OCI-M2 (cell line): ENCODE data around the gene ELL2.
"Not testable (repeated sequence)": the region's sequence is repeated elsewhere in the genome, so short reads cannot be mapped to it uniquely, and the experiment has no call there.

Source experiments
- DNase-seq: peaks from one replicate; lab custom pipeline; 2025; ENCODE audit not compliant: unreplicated experiment; lab: John Stamatoyannopoulos, UW

Gene ELL2

DNA sequence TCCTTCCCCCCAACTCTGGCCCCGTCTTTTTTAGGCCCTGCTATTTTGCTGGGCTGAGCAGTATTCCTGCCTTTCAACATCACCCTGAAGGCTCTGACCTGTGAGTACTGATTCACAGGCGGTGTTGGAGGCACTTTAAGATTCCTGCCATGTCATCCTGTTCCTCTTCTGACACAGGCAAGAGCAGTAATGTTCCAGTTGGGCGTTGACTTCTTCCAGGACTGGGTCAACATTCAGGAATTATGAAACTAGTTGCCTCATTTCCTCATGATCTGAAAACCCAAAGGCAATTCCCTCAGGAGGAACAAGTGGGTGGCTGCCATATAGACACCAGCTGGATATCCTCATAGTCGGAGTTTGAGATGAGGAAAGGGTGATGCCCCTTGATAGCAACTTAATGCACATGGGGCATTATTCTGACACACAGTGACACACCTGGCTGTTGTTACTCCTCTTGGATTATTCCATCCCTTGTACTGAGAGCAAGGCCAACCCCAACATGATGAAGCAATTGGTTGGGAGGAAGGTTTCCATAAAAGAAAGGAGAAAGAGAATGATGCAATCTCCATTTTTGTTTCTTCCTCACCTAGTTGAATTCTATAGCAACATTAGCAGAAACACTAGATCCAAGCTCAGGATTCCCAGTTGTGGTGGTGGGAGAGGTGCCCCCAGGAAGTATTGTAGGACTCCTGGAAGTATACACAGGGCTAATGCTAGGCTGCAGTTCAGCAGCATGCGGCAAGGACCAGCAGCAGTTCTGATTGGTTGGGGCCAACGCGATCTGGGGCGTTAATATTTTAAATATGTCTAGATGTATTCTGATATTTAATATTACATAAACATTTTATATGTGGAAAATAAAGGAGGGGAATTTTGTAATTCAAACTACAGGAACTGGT lies 119.5 kb downstream of the ELL2 start:
- no peak for DNase-seq

- no peak for DNase-seq
Measured at GRCh38 chr5:95840956-95841705, 120.5 kb downstream of the ELL2 start.

DNA sequence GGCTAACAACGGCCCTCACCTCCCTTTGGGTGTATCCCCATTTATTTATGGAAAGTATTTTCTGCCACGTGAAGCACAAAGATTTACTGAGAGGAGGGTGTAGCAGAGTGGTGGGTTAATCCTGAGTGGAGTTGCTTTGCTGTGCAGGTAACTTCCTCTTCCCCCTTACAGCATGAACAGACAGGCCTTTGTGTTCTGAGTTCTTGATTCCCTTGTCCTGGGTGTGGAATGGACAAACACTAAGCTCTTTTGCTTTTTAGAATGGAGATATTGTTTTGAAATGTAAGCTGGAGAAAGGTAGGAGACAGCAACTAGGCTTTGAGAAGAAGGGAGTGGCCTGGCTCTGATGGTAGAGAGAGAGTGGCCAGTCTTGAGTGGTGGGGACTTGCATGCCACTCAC lies 122.0 kb downstream of the ELL2 start:
- DNase-seq, result no peak

- no peak for DNase-seq
Measured at GRCh38 chr5:95838556-95838955, 123.1 kb downstream of the ELL2 start.

GRCh38 chr5:95838001-95838520 lies 123.6 kb downstream of the ELL2 start:
- no peak for DNase-seq

DNA sequence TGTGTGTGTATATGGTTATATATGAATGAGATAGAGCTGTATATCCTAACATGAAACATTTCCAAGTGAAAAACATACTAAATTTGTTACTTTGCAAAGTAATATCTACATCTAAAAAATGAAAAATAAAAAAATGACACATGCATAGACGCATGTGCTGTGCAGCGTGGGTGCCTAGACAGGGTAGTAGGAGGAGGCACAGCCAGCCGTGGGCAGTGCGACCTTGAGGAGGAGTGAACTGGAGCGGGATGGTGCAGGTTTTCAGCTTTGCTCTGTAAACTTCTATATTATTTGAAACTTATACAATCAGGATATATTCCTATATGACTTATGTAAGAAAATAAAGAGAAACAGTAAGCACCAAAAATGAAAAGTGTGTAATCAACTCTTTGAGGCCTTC lies 124.2 kb downstream of the ELL2 start:
- DNase-seq, result no peak

- DNase-seq, result not testable (repeated sequence)
Measured at GRCh38 chr5:95836971-95837370, 124.7 kb downstream of the ELL2 start.

DNA sequence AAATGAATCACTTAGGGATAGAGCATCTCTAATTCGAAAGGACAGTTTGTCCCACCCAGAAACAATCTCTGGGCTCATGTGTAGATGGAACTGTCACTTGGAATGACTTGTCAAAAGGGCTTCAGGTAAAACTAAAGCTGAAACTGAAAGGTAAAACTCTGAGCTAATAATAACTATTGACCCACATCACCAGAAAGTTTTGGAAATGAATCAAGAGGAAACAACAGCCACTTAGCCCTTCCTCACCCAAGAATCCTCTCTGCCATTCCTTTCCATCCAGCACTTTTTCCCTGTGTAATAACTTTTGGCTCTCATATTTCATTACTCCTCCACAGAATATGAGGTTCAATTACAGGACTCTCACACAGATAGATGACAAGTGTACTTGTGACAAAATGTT lies 125.1 kb downstream of the ELL2 start:
- no peak for DNase-seq

GRCh38 chr5:95835682-95836385 lies 125.8 kb downstream of the ELL2 start:
- no peak for DNase-seq
